NK-92 treated with Interleukin-12 subunit alpha and Interleukin-12 subunit beta, amount 100 ng/mL, for 24 hours (cell line): Measurements from ENCODE around the gene CALD1.

Source experiments
- DNase-seq: peaks from one replicate; lab custom pipeline; 2025; lab: John Stamatoyannopoulos, UW

The CALD1 gene

GRCh38 chr7:134778941-134779740 lies at the start of gene CALD1:
Gene CALD1 (plus strand): TSS chr7:134779634. CDS start chr7:134867734, 88,100 bp downstream.
- DNase-seq, result no peak

DNA sequence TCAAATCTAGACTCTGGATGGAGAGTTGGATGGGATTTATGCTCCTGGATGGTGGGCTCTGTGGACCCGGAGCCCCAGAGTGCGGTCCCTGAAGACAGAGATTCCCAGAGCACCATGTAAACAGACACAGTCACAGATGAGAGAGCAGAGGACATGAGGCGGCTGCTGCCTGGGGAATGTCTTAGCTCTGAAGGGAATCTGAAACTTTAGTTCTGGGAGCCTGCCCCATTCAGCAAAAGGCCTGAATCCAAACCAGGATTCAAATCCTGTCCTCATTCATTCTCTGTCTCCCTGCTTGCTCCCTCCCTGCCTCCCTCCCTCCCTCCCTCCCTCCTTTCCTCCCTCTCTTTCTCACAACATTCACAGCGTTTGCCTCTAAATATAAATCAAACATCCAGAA lies 49.5 kb upstream of the CALD1 start:
- no peak for DNase-seq

GRCh38 chr7:134730411-134730829 lies 49.0 kb upstream of the CALD1 start:
- no peak for DNase-seq

GRCh38 chr7:134731616-134732015 lies 47.8 kb upstream of the CALD1 start:
- DNase-seq, result no peak

- DNase-seq, result no peak
Measured at GRCh38 chr7:134732728-134733127, 46.7 kb upstream of the CALD1 start.

DNA sequence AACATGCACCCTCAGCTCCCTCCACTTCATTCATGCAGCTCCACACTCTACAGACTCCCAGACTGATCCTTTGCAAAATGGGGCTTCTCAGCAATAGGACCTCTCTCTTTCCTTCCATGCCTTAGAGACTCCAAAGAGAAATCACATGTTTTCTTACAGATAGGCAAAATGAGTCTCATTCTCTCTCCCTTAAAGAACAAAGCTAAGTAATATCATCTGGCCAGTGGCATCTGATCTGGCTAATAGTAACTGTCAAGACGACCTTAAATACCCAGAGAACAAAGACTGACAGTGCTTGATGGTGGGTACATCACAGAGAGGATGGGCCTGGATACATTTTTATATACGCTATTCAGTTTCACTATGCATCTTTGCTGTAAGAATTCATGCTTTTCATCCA lies 43.1 kb upstream of the CALD1 start:
- no peak for DNase-seq

- DNase-seq, result no peak
Measured at GRCh38 chr7:134737566-134738345, 41.7 kb upstream of the CALD1 start.

- no peak for DNase-seq
Measured at GRCh38 chr7:134739362-134739761, 40.1 kb upstream of the CALD1 start.

GRCh38 chr7:134740376-134740775 lies 39.1 kb upstream of the CALD1 start:
- no peak for DNase-seq

- no peak for DNase-seq
Measured at GRCh38 chr7:134741907-134742635, 37.4 kb upstream of the CALD1 start.

DNA sequence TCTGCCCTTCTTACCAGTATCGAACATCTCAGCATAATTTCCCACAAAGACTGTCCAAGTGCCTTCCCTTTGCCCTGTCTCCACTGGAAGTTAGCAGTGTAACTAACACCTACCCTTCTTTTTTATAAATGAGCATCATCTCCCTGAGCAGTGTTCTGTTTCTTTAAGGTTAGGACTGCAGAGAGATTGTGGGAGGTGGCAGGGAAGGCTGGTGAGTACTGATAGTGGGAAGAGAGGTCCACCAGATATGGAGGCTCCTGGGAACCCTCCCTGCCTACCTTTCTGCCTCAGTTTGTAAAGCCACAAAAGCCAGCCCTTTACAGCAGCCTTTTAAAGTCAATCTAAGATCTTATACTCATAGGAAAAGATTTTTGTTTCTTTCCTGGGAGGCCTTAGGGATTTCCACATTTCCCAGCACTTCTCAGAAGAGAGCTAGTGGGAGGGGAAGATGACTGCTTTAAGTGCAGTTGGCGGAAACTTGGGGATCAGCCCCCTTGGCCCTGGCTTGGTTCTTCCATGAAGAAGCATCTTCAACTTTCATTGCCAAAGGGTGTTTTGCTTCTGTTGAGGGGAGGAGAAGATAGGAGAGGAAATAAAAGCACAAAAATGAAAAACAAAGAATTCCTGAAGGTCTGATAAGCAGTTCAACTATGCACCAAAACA lies 36.6 kb upstream of the CALD1 start:
- DNase-seq, result no peak

- DNase-seq, result no peak
Measured at GRCh38 chr7:134744569-134744968, 34.9 kb upstream of the CALD1 start.

DNA sequence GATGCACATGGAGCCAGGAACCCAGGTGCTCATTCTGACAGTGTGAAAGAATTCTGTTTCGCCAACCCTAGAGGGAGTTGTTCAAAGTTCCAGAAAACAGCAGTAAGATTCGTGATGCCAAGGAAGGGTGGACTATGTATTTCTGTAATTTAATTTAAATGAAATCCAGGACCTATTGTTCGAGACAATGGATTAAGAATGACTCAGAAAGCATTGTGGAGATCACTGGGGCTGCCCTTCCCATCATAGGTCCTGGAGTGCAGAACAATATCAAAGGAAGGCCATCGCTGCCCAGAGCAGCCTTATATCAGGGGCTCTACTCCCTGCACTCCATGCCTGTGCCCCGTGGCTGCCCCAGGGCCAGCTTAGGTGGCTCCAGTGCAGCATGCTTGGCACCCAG lies 32.1 kb upstream of the CALD1 start:
- DNase-seq, result no peak

DNA sequence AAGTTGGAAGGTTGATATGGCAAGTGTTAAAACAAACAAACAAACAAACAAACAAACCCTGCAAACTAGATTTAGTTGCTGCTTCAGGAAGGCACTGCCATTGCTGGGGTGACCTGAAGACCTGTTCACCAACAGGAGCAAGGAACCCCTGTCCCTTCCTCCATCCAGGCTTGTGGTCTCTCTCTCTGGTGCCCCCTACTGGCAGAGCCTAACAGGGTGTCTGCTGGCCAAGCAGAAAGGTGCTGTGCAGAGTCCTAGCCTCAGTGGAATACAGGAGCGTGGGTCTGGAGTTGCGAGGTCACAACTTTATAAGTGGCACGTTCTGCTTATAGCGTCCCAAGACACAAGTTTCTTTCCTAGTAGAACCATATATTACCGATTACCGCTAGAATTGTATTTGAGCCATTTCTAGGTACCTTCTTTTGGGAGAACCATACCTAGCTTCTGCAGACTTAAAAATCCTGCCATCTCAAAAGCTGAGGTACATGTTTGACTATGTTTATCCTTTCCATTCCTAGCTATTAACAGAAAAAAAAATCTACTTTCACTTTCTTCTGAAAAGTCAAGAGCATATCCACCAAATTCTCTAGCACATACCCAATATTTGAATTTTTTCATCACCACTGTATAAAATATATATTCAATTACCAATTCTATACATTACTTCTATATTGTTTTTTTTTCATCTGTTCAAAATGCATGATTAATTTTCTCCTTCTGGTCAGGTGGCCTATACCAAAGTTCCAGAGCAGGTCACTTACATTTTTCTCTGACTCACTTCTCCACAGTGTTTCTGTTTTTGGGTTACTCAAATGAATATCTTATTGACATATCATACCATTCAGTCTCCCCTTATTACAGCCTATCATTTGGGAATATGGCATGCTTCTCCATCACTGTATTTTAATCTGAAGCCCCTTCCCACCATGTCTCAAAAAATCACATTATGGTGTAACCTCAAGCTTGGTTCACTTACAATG lies 29.1 kb upstream of the CALD1 start:
- DNase-seq, result peak; percentile 9

DNA sequence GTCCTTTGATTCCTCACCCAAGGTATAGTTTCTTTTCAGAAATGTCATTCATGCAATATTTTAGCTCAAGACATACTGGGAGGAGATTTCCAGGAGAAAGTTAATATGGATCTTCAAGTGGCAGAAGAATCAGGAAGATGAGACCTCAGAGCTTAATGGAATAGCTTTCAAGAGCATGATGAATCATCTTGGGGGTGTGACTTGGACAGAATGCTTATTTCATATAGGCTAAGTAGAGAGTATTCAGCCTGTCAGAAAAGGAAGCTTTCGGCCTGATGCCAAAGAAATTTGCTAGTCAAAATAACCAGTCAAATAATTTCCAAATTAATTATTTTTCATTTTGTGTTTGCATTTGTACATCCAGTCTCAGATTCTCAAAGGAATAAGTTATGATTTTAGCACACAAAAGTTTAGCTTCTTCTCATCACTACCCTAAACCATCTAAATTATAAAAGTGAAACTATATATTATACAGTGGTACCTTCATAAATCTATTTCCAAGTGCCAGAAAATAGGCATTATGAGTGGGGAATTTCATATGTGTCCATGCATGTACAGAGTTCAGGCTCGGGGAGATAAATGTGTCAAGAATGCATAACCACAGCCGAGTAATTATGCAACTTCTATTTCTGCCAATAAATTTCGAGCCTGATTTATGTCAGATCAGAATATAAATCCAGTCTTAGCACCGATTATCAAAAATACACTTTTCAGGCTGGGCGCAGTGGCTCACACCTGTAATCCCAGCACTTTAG lies 27.3 kb upstream of the CALD1 start:
- no peak for DNase-seq

DNA sequence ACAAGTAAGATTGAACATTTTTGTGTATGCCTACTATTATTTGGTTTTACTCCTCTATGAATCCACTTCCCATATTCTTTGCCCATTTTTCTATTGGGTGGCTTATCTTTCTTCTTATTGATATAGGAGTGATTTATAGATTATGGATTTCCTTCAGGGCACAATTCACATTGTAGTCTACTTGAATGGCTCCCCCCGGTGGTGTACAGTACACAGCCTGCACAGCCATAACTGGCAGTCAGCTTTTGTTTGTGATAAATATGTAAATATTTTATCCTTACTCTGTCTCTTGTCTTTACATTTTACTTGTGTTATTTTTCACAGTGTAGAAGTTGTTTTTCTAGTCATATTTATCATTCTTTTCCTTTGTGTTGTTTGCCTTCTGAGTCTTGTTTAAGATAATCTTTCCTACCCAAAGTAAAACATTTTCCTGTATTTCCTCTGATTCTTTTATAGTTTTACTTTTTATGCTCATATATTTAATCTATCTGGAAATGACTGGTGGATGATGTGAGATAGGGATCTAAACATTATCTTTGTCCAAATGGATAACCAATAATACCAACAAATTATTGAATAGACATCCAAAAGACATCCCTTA lies 23.9 kb upstream of the CALD1 start:
- DNase-seq, result no peak

GRCh38 chr7:134757938-134758337 lies 21.5 kb upstream of the CALD1 start:
- no peak for DNase-seq

- no peak for DNase-seq
Measured at GRCh38 chr7:134758981-134759380, 20.5 kb upstream of the CALD1 start.

DNA sequence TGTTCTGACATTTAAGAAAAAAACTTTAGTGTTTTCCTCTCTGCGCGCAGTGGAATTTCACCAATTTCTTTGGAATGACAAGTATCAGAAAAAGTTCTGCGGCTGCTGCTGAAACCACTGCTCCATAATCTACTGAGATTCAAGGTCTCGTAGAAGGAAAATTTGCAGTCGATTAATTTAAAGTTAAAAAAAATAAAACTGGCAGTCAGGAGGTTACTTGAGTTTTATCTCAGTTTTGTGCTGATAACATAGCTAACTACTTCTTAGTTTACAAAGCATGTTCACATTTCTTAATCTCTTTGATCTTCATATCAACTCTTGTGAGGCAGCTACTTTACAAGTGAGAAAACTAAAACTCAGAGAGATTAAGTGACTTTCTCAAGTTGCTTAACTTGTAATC lies 18.2 kb upstream of the CALD1 start:
- no peak for DNase-seq

DNA sequence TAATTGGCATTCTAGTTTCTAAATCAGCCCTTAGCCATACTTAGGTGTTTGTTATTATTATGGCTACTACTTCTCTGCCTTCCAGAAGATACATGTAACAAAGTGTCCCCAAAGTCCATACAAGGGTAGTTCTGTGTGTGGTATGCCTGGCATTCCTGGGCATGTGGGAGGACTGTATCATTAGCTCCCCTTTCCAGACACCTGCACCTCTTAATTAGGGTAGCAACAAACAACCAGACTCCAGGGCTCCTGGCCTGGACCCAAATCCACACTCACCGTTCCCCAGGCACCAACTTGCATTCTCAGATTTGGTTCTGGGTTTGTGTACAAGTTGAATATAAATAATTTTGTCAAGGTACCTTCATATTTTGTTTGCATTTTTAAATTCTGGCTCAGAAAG lies 15.5 kb upstream of the CALD1 start:
- no peak for DNase-seq
